ENCODE measurements around the gene PCK2.

Gene PCK2

DNA sequence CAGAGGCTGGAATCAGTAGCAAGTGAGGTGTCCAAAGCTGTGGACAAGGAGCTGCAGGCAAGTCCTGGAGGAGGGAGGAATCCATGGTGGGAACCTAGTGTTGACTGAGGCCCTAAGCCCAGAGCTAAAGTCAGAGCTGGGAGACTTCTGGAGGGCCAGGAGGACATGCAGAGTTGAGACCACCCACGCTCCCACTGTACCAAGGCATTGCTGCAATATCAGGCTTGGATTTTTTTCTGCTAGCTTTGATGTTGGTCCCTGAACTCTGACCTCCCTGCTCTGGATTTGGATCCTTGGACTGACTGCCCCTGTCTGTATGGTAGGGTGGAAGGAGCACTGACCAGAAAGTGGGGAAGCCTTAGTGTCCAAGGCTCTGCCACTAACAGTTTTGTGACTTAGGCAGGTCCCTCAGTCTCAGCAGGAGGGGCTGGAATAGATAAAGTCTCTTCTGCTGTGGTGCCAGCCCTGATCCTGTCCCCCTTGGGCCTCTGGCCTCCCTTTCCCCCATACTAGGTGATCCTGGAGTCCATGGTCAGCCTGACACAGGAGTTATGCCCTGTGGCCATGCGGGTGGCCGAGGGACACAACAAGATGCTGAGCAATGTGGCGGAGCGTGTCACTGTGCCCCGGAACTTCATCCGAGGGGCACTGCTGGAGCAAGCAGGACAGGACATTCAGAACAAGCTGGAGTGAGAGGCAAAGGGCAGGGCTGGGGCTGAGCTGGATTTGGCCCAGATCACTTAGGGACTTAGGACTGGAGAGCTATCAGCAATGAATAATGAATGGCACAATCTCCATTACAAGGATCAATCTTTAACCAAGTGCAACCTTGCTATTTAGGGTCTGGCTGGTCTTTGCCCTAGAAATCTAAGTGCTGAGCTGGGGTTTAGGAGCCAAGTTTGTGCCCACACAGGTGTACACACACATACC, 32.9 kb upstream of the PCK2 start:
- POLR2A ChIA-PET = no interaction called here
- CTCF ChIA-PET = interaction anchor here (0.9 to 9.5 kb wide), 8 partner anchors 11 to 100 kb away, joined by 3 to 118 read pairs (median 6); partner anchors contain the start of genes IRF9 and PCK2
- TF ChIP-seq, protein P1, sequence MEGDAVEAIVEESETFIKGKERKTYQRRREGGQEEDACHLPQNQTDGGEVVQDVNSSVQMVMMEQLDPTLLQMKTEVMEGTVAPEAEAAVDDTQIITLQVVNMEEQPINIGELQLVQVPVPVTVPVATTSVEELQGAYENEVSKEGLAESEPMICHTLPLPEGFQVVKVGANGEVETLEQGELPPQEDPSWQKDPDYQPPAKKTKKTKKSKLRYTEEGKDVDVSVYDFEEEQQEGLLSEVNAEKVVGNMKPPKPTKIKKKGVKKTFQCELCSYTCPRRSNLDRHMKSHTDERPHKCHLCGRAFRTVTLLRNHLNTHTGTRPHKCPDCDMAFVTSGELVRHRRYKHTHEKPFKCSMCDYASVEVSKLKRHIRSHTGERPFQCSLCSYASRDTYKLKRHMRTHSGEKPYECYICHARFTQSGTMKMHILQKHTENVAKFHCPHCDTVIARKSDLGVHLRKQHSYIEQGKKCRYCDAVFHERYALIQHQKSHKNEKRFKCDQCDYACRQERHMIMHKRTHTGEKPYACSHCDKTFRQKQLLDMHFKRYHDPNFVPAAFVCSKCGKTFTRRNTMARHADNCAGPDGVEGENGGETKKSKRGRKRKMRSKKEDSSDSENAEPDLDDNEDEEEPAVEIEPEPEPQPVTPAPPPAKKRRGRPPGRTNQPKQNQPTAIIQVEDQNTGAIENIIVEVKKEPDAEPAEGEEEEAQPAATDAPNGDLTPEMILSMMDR (IDR thresholded peaks at IDR 0.05; ENCODE audit: control extremely low read depth, extremely low read depth, low read depth, missing control alignments) = no peak
- no peak for DNase-seq (ENCODE audit: extremely low spot score)

DNA sequence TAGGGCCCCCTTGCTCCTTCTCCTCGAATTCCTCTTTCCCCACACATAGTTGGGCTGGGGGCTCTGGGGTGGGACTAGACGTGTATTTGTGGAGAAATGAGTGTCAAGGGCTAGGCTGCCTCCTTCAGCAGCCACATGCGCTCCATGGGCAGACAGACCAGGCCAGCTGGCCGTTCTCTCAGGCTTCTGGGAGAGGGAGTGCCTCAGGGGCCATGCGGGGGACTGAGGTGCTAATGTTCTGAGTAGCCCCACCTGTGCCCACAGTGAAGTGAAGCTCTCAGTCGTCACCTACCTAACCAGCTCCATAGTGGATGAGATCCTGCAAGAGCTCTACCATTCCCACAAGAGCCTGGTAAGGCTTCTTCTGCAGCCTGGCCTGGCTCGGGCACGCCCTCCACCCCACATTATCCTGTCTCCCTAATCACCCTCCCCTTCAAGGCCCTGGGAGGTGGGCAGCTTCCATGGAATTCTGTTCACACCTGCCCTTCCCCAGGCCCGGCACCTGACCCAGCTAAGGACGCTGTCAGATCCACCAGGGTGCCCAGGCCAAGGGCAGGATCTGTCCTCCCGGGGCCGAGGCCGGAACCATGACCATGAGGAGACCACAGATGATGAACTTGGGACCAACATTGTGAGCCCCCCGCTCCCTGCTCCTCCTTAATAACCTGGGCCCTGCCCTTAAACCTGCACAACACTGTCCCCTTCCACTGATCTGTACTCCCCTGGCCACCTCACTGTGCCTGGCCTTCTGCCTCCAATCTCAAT, 31.7 kb upstream of the PCK2 start:
- POLR2A ChIA-PET = no interaction called here
- CTCF ChIA-PET = interaction anchor here (1.7 to 9.5 kb wide), 6 partner anchors 10 to 99 kb away, joined by 5 to 118 read pairs (median 9); partner anchors contain the start of genes IRF9 and PCK2
- TF ChIP-seq, protein P1 (IDR thresholded peaks at IDR 0.05; ENCODE audit: control extremely low read depth, extremely low read depth, low read depth, missing control alignments) = no peak
- no peak for DNase-seq (ENCODE audit: extremely low spot score)

DNA sequence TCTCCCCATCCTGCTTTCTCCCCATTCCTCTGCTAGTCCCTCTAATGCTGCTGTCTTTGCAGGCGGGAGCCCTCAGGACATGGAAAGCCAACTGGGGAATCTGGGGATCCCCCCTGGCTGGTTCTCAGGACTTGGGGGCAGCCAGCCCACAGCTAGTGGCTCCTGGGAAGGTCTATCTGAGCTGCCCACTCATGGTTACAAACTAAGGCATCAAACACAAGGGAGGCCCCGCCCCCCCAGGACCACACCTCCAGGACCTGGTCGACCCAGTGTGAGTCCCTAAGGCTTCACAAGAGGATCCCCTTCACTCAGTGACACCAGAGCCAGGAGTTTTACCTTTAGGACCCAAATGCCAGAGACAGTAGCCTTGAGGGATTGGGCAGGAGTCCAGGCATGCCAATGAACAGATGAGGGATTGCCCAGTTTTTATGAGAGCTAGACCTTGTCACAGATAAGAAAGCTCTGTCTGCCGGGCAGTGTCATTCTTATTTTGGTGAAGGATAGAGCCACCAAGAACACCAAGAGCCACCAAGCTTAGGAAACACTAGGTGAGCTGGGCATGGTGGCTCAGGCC, 30.8 kb upstream of the PCK2 start:
- DNase-seq (ENCODE audit: extremely low spot score) = no peak
- CTCF ChIA-PET = interaction anchor here (1.3 to 9.5 kb wide), 4 partner anchors 9 to 45 kb away, joined by 3 to 118 read pairs (median 56); partner anchors contain the start of gene PCK2
- TF ChIP-seq, protein P1 (IDR thresholded peaks at IDR 0.05; ENCODE audit: control extremely low read depth, extremely low read depth, low read depth, missing control alignments) = no peak
- POLR2A ChIA-PET = no interaction called here

DNA sequence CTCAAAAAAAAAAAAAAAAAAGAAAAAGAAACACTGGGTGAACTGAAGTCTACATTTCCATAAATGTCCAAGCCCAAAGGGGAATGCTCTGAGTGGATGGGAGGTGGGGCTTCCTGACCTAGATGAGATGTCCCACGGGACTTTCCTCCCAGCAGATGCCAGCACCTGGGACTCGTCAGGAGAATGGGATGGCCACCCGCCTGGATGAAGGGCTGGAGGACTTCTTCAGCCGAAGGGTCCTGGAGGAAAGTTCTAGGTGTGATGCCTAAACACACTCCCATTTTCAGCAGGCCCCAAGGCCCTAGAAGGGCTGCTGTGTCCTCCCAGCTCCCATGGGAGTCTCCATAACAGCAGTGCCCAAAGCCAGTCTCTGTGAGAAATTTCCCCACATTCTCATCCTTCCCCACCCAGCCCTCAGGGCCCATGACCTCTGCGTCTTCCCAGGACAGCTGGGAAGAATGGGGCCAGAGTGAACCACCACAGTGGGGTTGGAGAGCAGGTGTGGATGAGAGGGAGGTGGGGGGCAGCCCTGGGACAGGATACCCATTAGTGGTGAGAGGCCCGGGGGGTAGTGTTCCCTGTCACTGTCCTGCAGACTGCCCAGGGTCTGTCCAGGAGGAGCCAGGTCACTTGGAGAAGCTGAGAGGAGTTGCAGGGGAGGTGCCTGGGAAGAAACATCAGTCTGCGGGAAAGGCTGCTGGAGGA, 29.9 kb upstream of the PCK2 start:
- TF ChIP-seq, protein P1 (IDR thresholded peaks at IDR 0.05; ENCODE audit: control extremely low read depth, extremely low read depth, low read depth, missing control alignments) = no peak

DNA sequence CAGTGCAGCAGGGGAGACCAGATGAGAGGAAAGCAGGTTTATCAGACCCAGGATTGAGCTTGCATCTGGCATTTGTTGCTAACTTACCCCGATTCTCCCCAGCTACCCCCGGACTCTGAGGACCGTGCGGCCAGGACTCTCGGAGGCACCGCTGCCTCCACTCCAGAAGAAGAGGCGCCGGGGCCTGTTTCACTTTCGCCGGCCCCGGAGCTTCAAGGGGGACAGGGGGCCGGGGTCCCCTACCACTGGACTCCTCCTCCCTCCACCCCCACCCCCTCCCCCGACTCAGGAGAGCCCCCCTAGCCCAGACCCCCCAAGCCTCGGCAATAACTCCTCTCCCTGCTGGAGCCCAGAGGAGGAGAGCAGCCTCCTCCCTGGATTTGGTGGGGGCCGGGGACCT, 29.3 kb upstream of the PCK2 start:
- DNase-seq (ENCODE audit: extremely low spot score) = no peak
- ChIA-PET POLR2A (no interaction called here), CTCF (interaction anchor here (1.6 to 2.7 kb wide), 3 partner anchors 11 to 26 kb away, joined by 5 to 17 read pairs (median 8); partner anchors contain the start of gene CARMIL3)
- TF ChIP-seq, protein P1 (IDR thresholded peaks at IDR 0.05; ENCODE audit: control extremely low read depth, extremely low read depth, low read depth, missing control alignments) = no peak

More for the DNA sequence above, 29.9 kb upstream of the PCK2 start:
- ChIA-PET POLR2A (no interaction called here), CTCF (interaction anchor here (1.3 to 9.5 kb wide), 6 partner anchors 10 to 44 kb away, joined by 3 to 118 read pairs (median 10); partner anchors contain the start of genes CARMIL3 and PCK2)
- no peak for DNase-seq (ENCODE audit: extremely low spot score)

All from GM10248 (cell line).